Esophagus mucosa (tissue), 1 donor: ENCODE data around the gene SPINK5. TPM values are rescaled to one million over a fixed set of nuclear protein-coding genes. Genes with fewer than 3 reads are reported as not detected.

Source experiments
- ATAC-seq: fragments of 200-7000 bp; cut with Tn5 transposase; one replicate; pipeline ENCODE4 v1.9.1; 2020
- total RNA-seq: library from RNA; stranded (reverse); gene quantifications from one replicate; pipeline ENCODE4 v1.2.4, GENCODE V29; 2023
- donor health status: DM: yes; HTN: yes; CAD: no.

SPINK5 gene
- total RNA-seq, 1 donor from 2014 or later: 509 TPM

DNA sequence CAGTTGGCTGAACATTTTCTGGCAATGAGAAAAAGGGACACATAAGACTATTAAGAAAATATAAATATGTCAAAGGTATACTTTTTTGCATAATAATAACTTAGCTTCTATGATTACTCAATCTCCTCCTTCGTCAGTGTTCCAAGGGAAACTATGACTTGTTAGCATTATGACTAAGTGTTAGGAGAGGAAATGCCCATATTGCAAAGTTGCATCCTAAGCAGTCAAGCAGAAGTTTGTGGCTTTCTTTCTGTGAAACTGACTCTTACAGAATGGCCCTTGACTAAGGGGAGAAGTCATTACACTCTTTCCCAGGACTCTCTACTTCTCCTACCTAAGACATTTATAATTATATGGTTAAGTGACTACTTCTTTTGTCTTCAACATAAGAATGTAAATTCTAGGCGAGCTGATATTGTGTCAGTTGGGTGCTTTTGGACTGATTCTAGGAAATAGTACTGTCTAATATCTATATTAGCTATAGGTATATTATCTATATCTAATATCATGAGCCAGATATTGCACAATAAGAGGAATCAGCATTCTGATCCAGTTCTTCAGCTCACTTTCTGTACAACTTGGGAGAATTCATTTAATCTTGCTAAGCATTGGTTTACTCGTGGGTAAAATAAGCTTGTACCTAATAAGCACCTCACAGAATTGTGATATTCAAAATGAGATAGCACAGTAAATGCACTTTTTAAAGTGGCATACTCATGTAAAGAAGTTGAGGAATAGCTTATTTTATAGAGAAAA is 122.6 kb downstream of the SPINK5 start:
- ATAC-seq: peak; percentile 95

Other genes starting within 250 kb of the SPINK5 start
- gene SPINK1, start 232.3 kb upstream of the SPINK5 start, total RNA-seq: not detected
- not detected for gene SCGB3A2, start 185.3 kb upstream of the SPINK5 start, total RNA-seq
- gene C5orf46, start 157.4 kb upstream of the SPINK5 start, total RNA-seq: 0.36 TPM
- not detected for gene SPINK14, start 104.6 kb downstream of the SPINK5 start, total RNA-seq
- 2.9 TPM for gene SPINK6, start 139.1 kb downstream of the SPINK5 start, total RNA-seq
- gene MARCOL, start 174.5 kb downstream of the SPINK5 start, total RNA-seq: not detected
- not detected for gene SPINK13, start 204.8 kb downstream of the SPINK5 start, total RNA-seq
- gene SPINK7, start 248.4 kb downstream of the SPINK5 start, total RNA-seq: 138 TPM